CD4-positive, alpha-beta T cell treated with Interleukin-4 for 1 hour (primary cell): ENCODE data around the gene MGST3.
"Not testable (repeated sequence)": the region's sequence is repeated elsewhere in the genome, so short reads cannot be mapped to it uniquely, and the experiment has no call there.

ENCODE experiments used
- DNase-seq, 2 donors: peaks; one replicate each; pipeline ENCODE4 v3.0.0-alpha.2; 2020 to 2022

MGST3 gene

GRCh38 chr1:165701922-165702321 is 70.9 kb downstream of the MGST3 start:
- not testable (repeated sequence) for DNase-seq

- DNase-seq: no peak
Measured at GRCh38 chr1:165703648-165704047, 72.6 kb downstream of the MGST3 start.
